Stimulated activated CD4-positive, alpha-beta T cell treated with anti-CD3 and anti-CD28 coated beads, Interleukin-4, amount 100 ng/mL, for 24 hours (primary cell): Measurements from ENCODE around the gene EPB41L1.

Experiments
- DNase-seq: peaks from one replicate; pipeline ENCODE4 v3.0.0-alpha.2; 2020

The EPB41L1 gene

GRCh38 chr20:36155991-36156390, 1.5 kb downstream of the EPB41L1 start:
- no peak for DNase-seq

GRCh38 chr20:36157610-36158009, 3.1 kb downstream of the EPB41L1 start:
- no peak for DNase-seq

- no peak for DNase-seq
These were observed 3.7 kb downstream of the EPB41L1 start for GRCh38 chr20:36158160-36158741.

GRCh38 chr20:36159833-36160232, 5.3 kb downstream of the EPB41L1 start:
- DNase-seq: no peak

GRCh38 chr20:36162272-36162966, 7.9 kb downstream of the EPB41L1 start:
- DNase-seq: no peak

GRCh38 chr20:36167902-36168503, 13.5 kb downstream of the EPB41L1 start:
- no peak for DNase-seq

GRCh38 chr20:36170542-36171215, 16.1 kb downstream of the EPB41L1 start:
- no peak for DNase-seq

- DNase-seq: no peak
These were observed 19.0 kb downstream of the EPB41L1 start for GRCh38 chr20:36173451-36173933.

- no peak for DNase-seq
These were observed 20.5 kb downstream of the EPB41L1 start for GRCh38 chr20:36175016-36175415.

- DNase-seq: no peak
These were observed 21.0 kb downstream of the EPB41L1 start for GRCh38 chr20:36175475-36175995.

GRCh38 chr20:36177716-36178115, 23.2 kb downstream of the EPB41L1 start:
- DNase-seq: no peak

- DNase-seq: no peak
These were observed 24.8 kb downstream of the EPB41L1 start for GRCh38 chr20:36179170-36179945.

GRCh38 chr20:36180323-36180722, 25.8 kb downstream of the EPB41L1 start:
- no peak for DNase-seq

GRCh38 chr20:36181934-36182603, 27.5 kb downstream of the EPB41L1 start:
- no peak for DNase-seq

- DNase-seq: no peak
These were observed 28.1 kb downstream of the EPB41L1 start for GRCh38 chr20:36182604-36183154.

GRCh38 chr20:36183155-36183944, 28.8 kb downstream of the EPB41L1 start:
- DNase-seq: no peak

GRCh38 chr20:36184816-36185776, 30.6 kb downstream of the EPB41L1 start:
- DNase-seq: no peak

GRCh38 chr20:36193977-36194712, 39.6 kb downstream of the EPB41L1 start:
- DNase-seq: no peak

- no peak for DNase-seq
These were observed 42.1 kb downstream of the EPB41L1 start for GRCh38 chr20:36196676-36197075.
